Mucosa of descending colon (tissue), 3 donors: Measurements from ENCODE around the gene AAR2. TPM values are rescaled to one million over a fixed set of nuclear protein-coding genes. Genes with fewer than 3 reads are reported as not detected.

Experiments
- ATAC-seq: fragments of 200-7000 bp; cut with Tn5 transposase; one replicate; pipeline ENCODE4 v1.9.1; 2020; ENCODE audit warnings: mild to moderate bottlenecking, moderate library complexity
- DNase-seq, 3 donors: peaks; one replicate each; pipeline ENCODE4 v3.0.0-alpha.2; 2020
- H3K36me3 ChIP-seq: fragments of 200-600 bp; one replicate; pipeline ENCODE4 v1.8.0; 2021; ENCODE audit warnings: low read depth, mild to moderate bottlenecking
- H3K4me1 ChIP-seq: fragments of 200-600 bp; one replicate; pipeline ENCODE4 v1.8.0; 2021; ENCODE audit warnings: low read depth, mild to moderate bottlenecking
- H3K4me3 ChIP-seq: fragments of 200-600 bp; one replicate; pipeline ENCODE4 v1.8.0; 2021; ENCODE audit warnings: mild to moderate bottlenecking
- H3K9me3 ChIP-seq: fragments of 200-600 bp; one replicate; pipeline ENCODE4 v1.8.0; 2021; ENCODE audit warnings: mild to moderate bottlenecking
- CTCF ChIP-seq: fragments of 200-600 bp; IDR thresholded peaks from one replicate; pipeline ENCODE4 v1.8.0; 2022; ENCODE audit warnings: antibody characterized with exemption, mild to moderate bottlenecking
- intact Hi-C, 2 donors: fragments of 100-400 bp; cut with DNase I in 1 of 2; cut with micrococcal nuclease in 1 of 2; formaldehyde crosslinking; loops; one replicate each; pipeline versions ENCODE4 v1.11.0 to v1.11.1; 2022; cut with DNase I, micrococcal nuclease
- total RNA-seq, 3 donors: library from RNA; stranded (reverse); fragmentation: NEBNext Ultra II Directional in 2 of 3; extraction: Animal tissue kit (Norgen Biotek cat#: 25700) in 2 of 3; gene quantifications; one replicate each; pipeline versions ENCODE4 v1.2.1 to v1.2.4, GENCODE V29; 2021 to 2023
- donor health status: DM: no; HTN: no; CAD: no; lungs with moderate emphysema.
- donor health status: DM: no; HTN: no; CAD: no.
- donor health status: DM: no; HTN: yes; CAD: no.

The AAR2 gene
- total RNA-seq, 3 donors from 2014 or later: 19.5 to 24.8 (median 22.6) TPM

DNA sequence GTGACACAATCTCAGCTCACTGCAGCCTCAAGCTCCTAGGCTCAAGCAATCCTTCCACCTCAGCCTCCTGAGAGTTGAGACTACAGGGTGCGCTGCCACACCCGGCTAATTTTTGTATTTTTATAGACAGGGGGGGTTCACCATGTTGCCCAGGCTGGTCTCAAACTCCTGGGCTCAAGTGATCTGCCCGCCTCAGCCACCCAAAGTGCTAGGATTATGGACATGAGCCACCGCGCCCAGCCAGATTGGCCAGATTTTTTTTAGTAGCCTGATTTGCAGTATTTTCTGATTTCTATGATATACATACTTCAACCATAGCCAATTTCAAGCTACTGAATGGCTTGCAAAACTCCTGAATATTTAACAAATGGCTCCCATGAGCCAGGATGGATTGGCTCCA lies 48.5 kb downstream of the AAR2 start:
- ATAC-seq (no peak), DNase-seq (no peak)
- no peaks in the 10 kb centered on the region for H3K36me3 ChIP-seq
- H3K4me1 ChIP-seq: no peaks in the 10 kb centered on the region
- no peaks in the 10 kb centered on the region for H3K9me3 ChIP-seq
- no peak for TF ChIP-seq CTCF
- intact Hi-C loops: no loop called here
- no peak overlapping the region for H3K4me3 ChIP-seq

DNA sequence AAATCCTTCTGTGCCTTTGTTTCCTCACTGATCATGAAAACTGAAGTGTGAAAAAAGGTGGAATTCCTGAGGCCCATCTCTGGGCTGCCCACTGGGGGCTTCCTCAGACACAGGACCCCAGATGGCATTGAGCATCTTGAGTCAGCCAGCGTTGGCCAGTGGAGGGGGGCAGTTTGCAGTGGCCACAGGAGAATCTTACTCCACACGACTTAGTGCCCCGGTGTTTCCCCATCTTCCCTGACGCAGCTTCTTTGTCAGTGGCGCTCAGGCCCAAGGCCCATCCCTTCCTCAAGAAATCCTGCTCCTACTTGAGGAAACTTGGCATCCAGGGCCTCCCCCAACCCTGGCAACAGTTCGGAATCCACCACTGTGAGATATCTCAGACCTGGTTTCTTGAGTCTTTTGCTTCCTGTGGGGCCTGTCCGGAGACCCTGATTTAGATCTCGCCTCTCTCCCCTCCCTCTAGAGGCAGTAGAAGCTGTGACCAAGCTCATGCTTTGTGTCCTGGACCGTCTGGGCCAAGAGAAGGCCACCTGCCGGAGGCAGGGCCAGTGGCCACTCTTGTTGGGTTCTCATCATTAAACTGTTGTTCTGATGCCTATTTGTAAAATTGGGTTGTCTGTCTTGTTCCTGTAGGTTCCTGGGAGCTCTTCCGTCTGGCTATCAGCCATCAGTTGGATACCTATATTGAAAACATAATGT lies 49.6 kb downstream of the AAR2 start:
- no peak for TF ChIP-seq CTCF
- no peak for DNase-seq
- no peaks in the 10 kb centered on the region for H3K4me1 ChIP-seq
- ATAC-seq: no peak
- no peaks in the 10 kb centered on the region for H3K36me3 ChIP-seq
- H3K4me3 ChIP-seq: no peak overlapping the region
- intact Hi-C loops: no loop called here
- H3K9me3 ChIP-seq: no peaks in the 10 kb centered on the region

DNA sequence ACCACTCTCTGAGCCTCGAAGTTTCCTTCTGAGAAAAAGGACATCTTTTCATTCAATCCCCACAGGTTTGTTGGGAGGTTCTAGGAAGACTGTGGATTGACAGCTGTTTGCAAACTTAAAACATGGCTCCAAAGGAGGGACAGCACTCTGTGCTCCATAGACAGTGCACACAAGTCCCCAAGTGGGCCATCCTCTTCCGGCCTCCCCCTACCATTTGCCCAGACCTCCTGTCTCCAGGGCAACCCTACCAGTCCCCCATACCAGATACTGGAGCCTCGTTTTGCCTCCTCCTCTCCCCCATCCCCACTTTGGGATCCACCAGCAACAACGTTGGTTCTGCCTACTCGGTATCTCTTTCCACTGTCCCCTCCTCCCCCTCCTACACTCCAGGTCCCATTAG lies 61.4 kb downstream of the AAR2 start:
- intact Hi-C loops: no loop called here

DNA sequence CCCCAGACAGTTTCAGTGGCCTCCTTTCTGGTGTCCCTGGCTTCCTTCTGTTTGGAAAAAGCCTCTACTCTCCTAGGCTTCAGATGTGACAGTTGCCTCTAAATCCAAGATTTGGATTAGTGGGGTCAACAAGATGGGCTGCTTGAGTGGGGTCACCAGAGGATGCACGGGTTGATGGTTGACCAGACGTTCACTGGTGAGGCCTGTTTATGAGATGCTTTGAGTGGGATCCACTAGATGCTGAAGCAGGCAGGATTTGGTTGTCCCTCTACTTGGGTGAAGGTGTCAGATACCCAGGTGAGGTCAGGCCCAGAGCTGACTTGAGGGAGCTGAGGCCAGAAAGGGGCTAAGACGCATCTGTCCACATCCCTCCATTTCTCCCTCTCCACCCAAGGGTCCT lies 61.8 kb downstream of the AAR2 start:
- H3K36me3 ChIP-seq: no peaks in the 10 kb centered on the region
- TF ChIP-seq CTCF: no peak
- no peaks in the 10 kb centered on the region for H3K4me1 ChIP-seq
- DNase-seq: no peak
- intact Hi-C loops: no loop called here
- no peak for ATAC-seq
- H3K4me3 ChIP-seq: no peak overlapping the region
- no peaks in the 10 kb centered on the region for H3K9me3 ChIP-seq

More for the DNA sequence above, 61.4 kb downstream of the AAR2 start:
- no peak overlapping the region for H3K4me3 ChIP-seq
- no peaks in the 10 kb centered on the region for H3K36me3 ChIP-seq
- no peaks in the 10 kb centered on the region for H3K9me3 ChIP-seq
- no peak for TF ChIP-seq CTCF
- ATAC-seq (no peak), DNase-seq (no peak)
- H3K4me1 ChIP-seq: no peaks in the 10 kb centered on the region

DNA sequence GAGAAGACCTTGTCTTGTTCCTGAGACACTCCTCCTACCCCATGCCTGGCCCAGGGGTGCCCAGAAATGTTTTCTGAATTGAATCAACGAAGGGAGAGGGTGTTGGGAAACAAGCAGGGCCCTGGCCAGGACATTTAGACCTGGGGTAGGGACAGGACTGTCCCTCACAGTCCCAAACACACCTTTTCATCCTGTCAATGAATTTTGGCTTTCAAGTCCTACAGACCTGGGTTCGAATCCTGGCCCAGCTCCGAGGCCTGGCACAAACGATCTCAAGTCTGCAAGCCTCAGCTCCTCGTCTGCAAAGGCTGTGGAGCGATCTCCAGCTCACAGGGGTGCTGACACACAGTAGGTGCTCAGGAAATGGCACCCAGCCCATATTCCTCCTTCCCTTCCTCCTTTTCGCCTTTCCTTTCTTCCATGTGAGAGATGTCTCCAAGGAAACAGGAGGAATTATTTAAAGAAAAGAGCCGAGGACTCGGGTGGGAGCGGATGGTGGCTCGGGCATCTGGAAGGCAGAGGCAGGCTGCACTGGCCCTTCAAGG lies 62.6 kb downstream of the AAR2 start:
- no peaks in the 10 kb centered on the region for H3K4me1 ChIP-seq
- TF ChIP-seq CTCF: no peak
- H3K9me3 ChIP-seq: no peaks in the 10 kb centered on the region
- intact Hi-C loops: no loop called here
- no peak overlapping the region for H3K4me3 ChIP-seq
- no peak for ATAC-seq
- no peak for DNase-seq
- H3K36me3 ChIP-seq: no peaks in the 10 kb centered on the region
